ENCODE data around the gene SCN8A.

Gene SCN8A

GRCh38 chr12:51672334-51672733, 81.3 kb downstream of the SCN8A start:
- DNase-seq (ENCODE audit: low spot score): peak; percentile 33

- DNase-seq (ENCODE audit: low spot score): no peak
Measured at GRCh38 chr12:51675071-51675803, 84.2 kb downstream of the SCN8A start.

- DNase-seq (ENCODE audit: low spot score): no peak
Measured at GRCh38 chr12:51676875-51677274, 85.8 kb downstream of the SCN8A start.

GRCh38 chr12:51677284-51677968, 86.4 kb downstream of the SCN8A start:
- no peak for DNase-seq (ENCODE audit: low spot score)

GRCh38 chr12:51678086-51678724, 87.2 kb downstream of the SCN8A start:
- peak; percentile 68 for DNase-seq (ENCODE audit: low spot score)

- DNase-seq (ENCODE audit: low spot score): no peak
Measured at GRCh38 chr12:51682981-51683380, 91.9 kb downstream of the SCN8A start.

- DNase-seq (ENCODE audit: low spot score): peak; percentile 25
Measured at GRCh38 chr12:51683763-51684357, 92.8 kb downstream of the SCN8A start.

- no peak for DNase-seq (ENCODE audit: low spot score)
Measured at GRCh38 chr12:51686727-51687126, 95.7 kb downstream of the SCN8A start.

GRCh38 chr12:51687177-51687576, 96.1 kb downstream of the SCN8A start:
- DNase-seq (ENCODE audit: low spot score): no peak

GRCh38 chr12:51687614-51688013, 96.6 kb downstream of the SCN8A start:
- no peak for DNase-seq (ENCODE audit: low spot score)

GRCh38 chr12:51689983-51690382, 99.0 kb downstream of the SCN8A start:
- no peak for DNase-seq (ENCODE audit: low spot score)

- no peak for DNase-seq (ENCODE audit: low spot score)
Measured at GRCh38 chr12:51692016-51692415, 101.0 kb downstream of the SCN8A start.

GRCh38 chr12:51693569-51693968, 102.5 kb downstream of the SCN8A start:
- DNase-seq (ENCODE audit: low spot score): no peak

GRCh38 chr12:51694146-51694545, 103.1 kb downstream of the SCN8A start:
- no peak for DNase-seq (ENCODE audit: low spot score)

GRCh38 chr12:51695241-51696010, 104.4 kb downstream of the SCN8A start:
- no peak for DNase-seq (ENCODE audit: low spot score)

GRCh38 chr12:51699219-51699618, 108.2 kb downstream of the SCN8A start:
- DNase-seq (ENCODE audit: low spot score): no peak

- no peak for DNase-seq (ENCODE audit: low spot score)
Measured at GRCh38 chr12:51700887-51701286, 109.9 kb downstream of the SCN8A start.

- DNase-seq (ENCODE audit: low spot score): no peak
Measured at GRCh38 chr12:51702587-51702986, 111.6 kb downstream of the SCN8A start.

GRCh38 chr12:51705450-51705849, 114.4 kb downstream of the SCN8A start:
- no peak for DNase-seq (ENCODE audit: low spot score)

GRCh38 chr12:51706206-51706605, 115.2 kb downstream of the SCN8A start:
- DNase-seq (ENCODE audit: low spot score): no peak

- no peak for DNase-seq (ENCODE audit: low spot score)
Measured at GRCh38 chr12:51714666-51715065, 123.6 kb downstream of the SCN8A start.

- no peak for DNase-seq (ENCODE audit: low spot score)
Measured at GRCh38 chr12:51717326-51717925, 126.4 kb downstream of the SCN8A start.

All from AG08396 (cell line).